ENCODE results near the gene RUSC1.

DNA sequence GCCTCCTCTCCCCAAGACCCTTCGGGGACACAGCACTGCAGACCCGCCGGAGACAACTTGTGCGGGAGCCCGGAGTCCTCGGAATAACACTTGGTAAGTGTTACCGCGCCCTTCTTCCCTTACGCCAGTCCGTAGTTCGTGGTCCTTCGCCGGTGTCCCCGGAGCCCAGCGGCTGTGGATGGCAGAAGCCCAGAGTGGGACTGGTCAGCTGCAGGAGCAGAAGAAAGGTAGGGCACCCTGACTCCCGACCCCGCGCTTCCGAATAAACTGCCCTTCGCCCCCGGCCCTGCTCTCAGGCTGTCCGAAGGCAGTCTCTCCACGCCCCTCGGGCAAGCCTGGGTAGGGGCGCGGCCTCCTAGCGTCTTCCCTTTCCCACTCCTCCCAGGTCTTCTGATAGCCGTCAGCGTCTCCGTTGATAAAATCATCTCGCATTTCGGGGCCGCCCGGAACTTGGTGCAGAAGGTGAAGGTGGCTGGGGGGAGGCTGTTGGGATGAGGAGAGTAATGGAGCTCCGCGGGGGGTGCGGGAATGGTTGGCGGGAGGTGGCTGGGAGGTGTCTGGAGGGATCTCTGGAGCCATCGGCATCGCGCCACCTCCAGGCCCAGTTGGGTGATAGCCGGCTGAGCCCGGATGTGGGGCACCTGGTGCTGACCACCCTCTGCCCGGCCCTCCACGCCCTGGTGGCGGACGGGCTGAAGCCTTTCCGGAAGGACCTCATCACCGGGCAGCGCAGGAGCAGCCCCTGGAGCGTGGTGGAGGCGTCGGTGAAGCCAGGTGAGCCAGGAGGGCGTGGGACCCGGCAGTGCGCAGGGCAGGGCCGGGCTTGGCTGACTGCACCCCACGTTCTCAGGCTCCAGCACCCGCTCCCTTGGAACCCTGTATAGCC lies 4.3 kb downstream of the RUSC1 start:
- TF ChIP-seq, protein P1, sequence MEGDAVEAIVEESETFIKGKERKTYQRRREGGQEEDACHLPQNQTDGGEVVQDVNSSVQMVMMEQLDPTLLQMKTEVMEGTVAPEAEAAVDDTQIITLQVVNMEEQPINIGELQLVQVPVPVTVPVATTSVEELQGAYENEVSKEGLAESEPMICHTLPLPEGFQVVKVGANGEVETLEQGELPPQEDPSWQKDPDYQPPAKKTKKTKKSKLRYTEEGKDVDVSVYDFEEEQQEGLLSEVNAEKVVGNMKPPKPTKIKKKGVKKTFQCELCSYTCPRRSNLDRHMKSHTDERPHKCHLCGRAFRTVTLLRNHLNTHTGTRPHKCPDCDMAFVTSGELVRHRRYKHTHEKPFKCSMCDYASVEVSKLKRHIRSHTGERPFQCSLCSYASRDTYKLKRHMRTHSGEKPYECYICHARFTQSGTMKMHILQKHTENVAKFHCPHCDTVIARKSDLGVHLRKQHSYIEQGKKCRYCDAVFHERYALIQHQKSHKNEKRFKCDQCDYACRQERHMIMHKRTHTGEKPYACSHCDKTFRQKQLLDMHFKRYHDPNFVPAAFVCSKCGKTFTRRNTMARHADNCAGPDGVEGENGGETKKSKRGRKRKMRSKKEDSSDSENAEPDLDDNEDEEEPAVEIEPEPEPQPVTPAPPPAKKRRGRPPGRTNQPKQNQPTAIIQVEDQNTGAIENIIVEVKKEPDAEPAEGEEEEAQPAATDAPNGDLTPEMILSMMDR (conservative IDR thresholded peaks at IDR 0.05): peak; percentile 72
- TF ChIP-seq ZFX (IDR thresholded peaks at IDR 0.05): no peak
